HG02623 (cell line): ENCODE data around the gene EPO.

Experiments used
- ATAC-seq: cut with Tn5 transposase; IDR thresholded peaks from one replicate; pipeline ENCODE4 v1.9.1; 2021; ENCODE audit warnings: moderate library complexity; ENCODE audit not compliant: unreplicated experiment

The EPO gene

DNA sequence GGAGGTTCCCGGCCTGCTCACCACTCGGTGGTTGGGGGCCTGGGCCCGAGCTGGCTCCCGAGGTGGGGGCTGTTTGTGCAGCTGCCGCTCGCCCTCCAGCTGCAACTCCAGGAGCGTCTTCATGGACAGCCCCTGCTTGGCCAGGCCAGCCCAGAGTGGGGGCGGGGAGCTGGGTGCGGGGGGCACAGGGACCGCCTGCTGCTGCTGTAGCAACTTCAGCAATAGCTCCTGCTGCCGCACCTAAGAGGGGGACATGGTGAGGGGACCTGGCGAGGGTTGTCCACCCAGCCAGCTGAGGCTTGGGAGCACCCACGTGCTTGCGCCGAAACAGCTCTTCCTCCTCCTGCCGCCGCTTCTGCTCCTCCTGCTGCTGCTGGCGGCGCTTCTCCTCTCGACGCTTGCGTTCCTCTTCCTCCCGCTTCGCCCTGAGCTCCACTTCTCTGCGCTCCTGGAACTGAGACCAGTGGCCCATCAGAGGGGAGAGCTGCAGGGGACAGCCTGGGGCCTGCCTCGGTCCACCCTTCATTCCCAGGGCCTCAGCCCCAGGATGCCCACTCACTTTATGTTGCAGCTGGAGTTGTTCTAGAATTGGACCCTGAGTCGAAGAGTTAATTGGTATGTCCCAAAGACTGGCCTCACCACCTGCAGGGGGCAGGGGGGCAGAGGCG is 37.1 kb upstream of the EPO start:
- no peak for ATAC-seq

GRCh38 chr7:100683659-100684533 is 36.4 kb upstream of the EPO start:
- no peak for ATAC-seq

- no peak for ATAC-seq
Measured at GRCh38 chr7:100684534-100685042, 35.7 kb upstream of the EPO start.

DNA sequence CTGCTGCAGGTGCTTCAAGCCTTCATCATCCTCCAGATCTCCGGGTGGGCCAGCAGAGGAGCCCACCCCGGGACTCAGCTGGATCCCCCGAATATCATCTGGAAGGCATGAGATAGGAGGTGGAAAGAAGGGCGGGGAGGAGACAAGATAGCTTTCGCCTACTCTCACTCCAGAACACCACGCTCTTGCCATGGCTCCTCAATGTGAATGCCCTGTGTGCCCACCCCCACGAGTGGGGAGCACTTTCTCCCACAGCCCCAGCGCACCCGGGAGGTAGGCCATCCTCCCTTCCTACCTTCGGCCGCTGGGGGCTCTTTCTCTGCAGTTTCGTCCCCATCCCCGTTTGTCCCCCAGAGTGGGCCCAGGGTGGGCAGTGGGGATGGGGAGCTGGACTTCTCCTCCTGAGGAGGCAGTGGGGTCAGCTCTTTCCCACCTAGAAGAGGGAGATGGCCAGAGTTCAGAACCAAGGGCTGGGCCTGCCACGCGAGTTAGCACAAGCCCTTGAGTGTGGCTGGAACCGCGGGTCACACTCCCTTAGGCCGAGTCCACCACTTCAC is 35.1 kb upstream of the EPO start:
- ATAC-seq = no peak

GRCh38 chr7:100685631-100686145 is 34.6 kb upstream of the EPO start:
- ATAC-seq = no peak

DNA sequence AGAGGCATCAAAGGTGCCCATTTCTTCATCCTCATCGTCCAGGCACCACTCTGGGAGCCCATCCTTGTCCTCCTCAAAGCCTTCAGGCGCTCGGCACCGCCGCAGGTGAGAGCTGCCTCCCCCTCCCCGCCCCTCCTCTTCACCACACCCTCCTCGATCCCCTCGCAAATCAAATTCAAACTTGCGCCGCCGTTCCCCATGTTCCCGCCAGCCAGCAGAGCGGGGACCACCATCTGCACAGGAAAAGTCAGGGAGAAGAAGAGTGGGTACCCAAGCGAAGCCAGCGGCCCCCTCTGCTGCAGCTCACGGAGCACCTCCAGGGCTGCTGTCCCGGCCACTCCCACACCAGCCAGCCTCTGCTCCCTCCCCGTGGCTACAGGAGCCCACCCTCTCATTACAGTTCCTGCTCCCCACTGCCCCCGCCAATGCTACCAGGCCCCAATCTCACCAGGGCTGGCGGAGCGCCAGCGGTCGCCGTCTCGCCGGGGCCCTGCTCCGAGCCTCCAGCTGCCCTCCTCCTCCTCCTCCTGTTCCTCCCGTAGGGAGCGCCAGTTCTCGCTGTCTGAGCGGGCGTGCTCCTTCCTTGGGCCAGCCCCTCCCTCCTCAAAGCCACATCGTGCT is 34.0 kb upstream of the EPO start:
- ATAC-seq = no peak

DNA sequence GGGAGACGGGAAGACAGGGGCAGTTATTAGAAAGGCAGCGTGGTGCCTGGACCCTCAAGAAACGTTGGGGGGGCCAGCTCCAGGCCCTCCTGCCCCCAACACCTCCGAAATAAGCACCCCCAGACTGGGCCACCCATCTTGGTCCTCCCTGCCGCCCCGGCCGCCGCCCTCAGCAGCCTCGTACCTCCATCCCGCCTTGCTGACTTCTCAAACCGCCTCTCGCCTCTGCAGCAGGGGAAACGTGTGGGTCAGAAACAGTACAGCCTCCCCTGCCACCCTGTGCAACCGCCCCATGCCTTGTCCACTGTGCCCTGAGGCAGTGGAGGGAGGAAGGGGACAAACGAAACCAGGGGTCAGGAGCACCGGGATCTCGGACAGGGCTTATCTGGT is 33.5 kb upstream of the EPO start:
- no peak for ATAC-seq

DNA sequence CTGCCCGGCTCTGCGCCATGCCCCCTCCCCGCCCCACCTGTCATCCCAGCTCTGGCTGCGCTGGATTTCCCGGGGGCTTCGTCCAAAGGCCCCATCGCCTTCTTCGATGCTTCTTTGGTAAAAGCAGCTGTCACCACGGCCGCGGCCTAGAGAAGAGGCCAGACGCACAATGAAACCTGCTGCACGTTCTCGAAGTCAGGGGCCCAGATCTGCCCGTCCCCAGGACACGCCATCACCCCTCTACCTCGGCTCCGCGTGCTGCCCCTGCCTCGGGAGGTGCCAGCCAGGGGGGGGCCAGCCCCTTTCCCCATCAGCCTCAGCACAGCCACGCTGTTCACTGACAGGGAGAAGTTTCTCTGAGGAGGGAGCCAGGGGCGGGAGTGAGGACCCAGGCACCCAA is 33.0 kb upstream of the EPO start:
- no peak for ATAC-seq

DNA sequence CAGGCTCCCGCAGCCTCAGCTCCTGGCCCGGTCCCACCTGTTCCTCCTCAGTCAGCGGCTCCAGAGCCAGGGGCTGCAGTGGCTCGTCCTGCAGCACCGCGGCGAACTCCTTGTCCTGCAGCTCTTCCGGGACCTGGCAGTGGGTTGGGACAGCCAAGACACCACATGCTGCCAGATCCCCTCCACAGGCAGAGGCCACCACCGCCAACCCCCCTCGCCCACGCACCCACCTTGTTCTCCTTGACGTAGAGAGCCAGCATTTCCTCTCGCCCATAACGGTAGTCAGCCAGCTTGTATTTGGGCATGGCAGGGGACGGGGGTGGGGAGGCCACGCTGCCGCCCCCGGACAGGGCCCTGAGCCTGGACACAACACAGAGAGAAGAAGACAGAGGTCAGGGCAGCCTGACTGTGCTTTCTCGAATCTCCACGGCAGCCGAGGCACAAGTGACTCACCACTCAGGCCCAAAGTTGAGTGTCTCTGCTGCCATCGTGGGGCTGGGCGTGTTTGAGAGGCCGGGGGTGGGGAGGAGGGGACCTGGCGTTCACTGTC is 32.4 kb upstream of the EPO start:
- ATAC-seq = no peak

- no peak for ATAC-seq
Measured at GRCh38 chr7:100688326-100688860, 31.9 kb upstream of the EPO start.

DNA sequence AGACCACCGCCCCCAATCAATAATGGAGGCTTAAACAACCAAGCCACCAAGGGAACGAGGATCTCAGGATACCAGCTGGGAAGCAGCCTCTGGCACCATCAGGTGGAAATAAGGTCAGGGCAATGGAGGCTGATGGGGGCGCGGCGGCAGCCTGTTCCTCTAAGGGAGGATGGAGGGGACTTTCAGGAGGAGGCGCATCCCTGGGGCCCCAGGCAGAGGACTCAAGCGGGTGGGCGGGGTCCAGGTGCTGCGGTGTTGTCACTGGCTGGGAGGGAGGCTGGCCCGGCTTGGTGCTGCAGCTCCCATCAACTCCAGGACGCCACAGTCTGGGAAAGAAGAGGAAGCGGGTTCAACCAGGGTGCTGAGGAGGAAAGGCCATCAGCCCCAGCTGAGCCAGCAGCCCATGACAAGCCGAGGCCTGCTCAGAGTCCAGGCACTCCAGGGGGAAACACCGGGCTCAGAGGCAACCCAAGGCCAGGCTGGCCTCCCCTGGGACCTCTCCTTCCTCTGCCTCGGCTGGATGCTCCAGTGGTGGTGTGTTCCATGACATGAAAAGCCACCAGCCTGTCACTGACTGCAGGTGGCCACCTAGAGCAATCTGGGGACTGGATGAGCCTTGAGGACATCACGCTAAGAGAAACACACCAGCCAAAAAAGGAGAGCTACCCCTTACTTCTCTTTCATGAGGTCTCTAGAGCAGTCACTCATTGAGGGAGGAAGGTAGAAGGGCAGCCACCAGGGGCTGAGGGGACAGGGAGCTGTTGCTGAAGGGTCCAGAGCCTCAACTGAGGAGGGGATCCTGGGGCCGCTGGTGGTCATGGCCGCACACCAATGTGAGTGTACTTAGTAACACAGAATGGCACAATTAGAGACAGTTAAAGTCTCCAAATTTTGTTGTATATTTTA is 30.8 kb upstream of the EPO start:
- ATAC-seq = no peak

- ATAC-seq = no peak
Measured at GRCh38 chr7:100691676-100692577, 28.3 kb upstream of the EPO start.

GRCh38 chr7:100692578-100692961 is 27.7 kb upstream of the EPO start:
- ATAC-seq = no peak

DNA sequence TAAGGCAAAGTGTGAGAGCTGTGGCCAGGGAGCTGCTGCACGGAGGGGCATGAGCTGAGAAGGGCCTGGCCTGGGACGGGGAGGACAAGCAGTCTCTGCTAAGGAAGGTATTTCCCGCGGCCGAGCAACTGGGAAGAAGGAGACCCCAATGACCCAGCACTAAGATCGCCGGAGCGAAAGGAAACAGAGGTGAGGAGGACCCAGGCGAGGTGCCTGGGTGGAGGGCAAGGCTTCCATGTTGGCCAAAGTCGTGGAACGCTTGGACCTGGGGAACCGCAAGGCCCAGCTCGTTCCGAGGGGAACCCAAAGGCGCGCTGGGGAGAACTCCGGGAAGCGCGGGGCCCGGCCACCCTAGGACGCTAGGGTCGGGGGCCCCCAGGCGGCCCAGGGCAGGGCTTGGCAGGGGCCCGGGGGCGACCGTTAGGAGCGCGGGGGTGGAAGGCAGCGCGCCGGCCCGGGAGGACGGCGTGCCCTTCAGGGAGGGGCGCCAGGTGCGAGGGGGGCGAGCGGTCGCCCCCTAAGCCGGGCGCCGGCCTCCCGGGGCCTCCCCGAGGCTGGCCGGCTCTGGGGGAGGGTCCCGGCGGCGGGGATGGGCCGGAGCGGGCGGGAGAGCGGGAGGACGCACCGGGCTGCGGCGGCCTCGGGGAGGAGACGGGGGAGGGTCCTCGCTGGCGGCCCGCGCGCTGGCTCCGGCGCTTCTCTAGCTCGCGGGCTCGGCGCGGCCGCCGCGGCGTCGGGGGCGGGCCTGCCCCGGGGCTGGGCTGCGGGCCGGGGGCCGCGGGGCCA is 26.8 kb upstream of the EPO start:
- no peak for ATAC-seq

DNA sequence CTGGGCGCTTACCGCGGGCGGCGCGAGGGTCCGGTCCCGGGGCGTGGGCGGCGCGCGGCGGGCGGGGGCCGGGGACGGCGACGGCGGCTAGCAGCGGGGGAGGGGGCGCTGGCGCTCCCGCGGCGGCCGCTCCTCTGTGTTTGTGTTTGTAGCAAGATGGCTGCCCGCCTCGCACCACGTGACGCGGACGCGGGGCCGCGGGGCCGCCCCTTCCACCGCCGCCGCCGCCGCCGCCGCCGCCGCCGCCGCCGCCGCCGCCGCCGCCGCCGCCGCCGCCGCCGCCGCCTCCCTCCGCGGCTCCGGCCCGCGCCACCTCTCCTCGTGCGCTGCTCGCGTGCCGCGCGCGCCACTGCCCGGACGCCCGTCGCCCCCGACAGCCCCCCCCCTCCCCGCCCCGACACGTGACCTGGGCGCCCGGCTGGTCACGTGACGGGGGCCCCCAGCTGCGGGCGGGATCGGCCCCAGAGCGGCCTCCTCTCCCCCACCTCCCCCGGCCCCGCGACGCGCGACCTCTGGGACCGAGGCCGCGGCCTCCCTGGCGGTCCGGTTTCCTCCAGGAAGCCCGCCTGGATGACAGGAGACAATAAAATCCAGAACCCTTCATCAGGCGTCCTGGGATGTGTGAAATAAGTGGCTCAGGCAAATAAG is 26.0 kb upstream of the EPO start, which contains the start of gene GIGYF1:
GIGYF1 (minus strand) TSS at position 153 of the 648 bp plus-strand sequence. CDS start 6,012 bp downstream, outside the sequence.
- ATAC-seq = no peak

DNA sequence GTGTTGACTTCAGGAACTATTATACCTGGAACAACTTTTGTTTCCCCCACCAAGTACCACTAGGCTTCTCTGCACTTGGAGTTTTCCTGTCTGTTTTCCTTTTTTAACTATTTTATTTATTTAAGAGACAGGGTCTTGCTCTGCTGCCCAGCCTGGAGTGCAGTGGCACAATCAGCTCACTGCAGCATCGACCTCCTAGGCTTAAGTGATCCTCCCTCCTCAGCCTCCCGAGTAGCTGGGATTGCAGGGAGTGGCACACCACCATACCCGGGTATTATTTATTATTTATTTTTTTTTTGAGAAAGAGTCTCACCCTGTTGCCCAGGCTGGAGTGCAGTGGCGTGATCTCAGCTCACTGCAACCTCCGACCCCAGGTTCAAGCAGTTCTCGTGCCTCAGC is 24.1 kb upstream of the EPO start:
- ATAC-seq = no peak

DNA sequence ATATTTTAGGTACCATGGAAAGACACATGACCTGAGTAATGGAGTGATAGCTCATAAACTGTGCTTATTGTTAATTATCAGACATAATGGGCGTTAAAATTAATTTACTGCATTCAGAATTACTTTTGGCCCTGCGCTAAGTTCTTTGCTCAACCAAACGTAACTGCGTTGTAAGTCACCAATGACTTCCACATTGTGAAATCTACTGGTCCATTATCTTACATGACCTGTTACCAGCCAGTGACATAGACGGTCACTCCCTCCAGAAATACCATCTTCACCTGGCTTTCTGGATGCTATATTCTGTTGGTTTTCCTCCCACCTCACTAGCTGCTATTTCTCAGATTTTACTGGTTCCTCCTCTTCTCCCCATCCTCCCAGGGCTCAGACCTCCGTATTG is 21.2 kb upstream of the EPO start:
- ATAC-seq = no peak
